HK-2 (cell line): ENCODE measurements around the gene GPN2.
"Not testable (repeated sequence)": the region's sequence is repeated elsewhere in the genome, so short reads cannot be mapped to it uniquely, and the experiment has no call there.

ENCODE experiments used
- DNase-seq: peaks from one replicate; pipeline ENCODE4 v3.0.0-alpha.2; 2018; ENCODE audit not compliant: unreplicated experiment

GPN2 gene

GRCh38 chr1:26857473-26858060 is 32.5 kb downstream of the GPN2 start:
- DNase-seq = no peak

- no peak for DNase-seq
These were observed 33.2 kb downstream of the GPN2 start for GRCh38 chr1:26856604-26857469.

GRCh38 chr1:26856181-26856580 is 33.9 kb downstream of the GPN2 start:
- DNase-seq = no peak

DNA sequence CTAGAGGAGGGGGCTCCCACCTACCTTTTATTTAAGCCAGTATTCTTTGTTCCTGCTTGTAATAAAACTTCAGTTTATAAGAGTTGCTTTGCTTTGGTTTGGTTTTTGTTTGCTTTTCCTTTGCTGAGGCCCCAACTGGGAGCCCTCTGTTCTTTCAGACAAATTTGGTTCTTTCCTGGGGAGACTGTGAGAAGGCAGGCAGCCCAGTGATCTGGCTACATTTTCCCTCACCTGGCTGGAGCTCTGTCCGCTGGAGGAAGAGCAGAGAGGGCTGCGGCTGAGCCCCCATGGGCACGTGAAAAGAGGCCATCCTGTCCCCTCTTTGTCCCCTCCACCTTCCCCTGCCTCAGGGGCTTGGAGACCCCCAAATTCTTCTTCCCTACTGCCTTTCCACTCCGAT is 34.4 kb downstream of the GPN2 start:
- no peak for DNase-seq

DNA sequence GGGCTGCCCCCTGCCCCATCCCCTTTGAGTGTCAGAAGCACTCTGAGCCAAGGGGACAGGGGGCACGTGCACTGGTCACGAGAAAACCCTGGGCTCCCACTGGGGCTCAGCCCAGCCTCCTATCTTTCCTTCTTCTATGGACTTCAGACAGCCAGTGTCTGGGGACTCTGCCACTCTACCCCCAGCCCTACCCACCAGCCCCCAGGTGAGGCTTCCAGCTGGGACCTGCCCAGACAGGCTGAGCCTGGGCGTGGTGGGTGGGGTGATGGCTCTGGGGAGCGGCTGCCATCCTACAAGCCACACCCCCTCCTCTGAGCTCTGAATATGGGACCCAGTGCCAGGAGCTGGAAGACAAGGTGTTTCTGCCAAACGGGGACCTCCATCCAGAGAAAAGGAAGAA is 35.2 kb downstream of the GPN2 start:
- DNase-seq = no peak

DNA sequence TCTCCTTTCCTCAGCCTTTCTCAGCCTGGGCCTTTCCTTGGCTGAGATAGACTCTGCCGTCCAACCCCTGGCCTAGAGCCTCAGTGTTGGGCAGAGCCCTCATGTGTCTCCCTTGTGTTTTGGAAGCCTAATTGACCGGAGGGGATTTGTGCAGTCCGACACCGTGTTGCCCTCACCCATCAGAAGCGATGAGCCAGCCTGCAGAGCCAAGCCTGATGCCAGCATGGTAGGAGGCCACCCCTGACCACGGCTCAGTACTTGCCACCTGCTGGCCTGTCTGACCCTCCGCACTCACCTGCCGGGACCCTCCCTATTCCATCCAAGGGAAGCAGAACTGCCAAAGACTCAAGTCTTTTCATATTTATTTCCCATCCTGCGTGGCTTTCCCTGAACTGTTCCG is 36.5 kb downstream of the GPN2 start:
- no peak for DNase-seq

DNA sequence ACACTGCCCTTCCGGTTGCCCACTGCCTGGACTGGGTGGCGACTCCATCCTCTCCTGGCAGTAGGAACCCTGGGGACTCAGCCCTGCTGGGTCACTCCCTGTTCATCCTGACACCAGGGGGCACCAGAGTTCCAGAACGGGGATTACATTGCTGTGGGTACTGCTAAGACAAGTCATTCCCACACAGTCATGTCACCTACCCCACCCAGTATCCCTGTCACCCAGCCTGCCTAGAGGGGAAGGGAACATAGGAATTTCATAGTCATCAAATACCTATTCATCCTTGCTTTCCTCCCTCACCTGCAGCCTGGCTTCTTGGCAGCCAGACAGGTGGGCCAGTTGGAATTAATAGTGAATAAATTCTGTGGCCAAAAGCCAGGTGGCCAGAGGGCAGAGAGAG is 36.9 kb downstream of the GPN2 start:
- DNase-seq = peak; percentile 93

GRCh38 chr1:26852701-26853100 is 37.4 kb downstream of the GPN2 start:
- no peak for DNase-seq

- no peak for DNase-seq
These were observed 38.9 kb downstream of the GPN2 start for GRCh38 chr1:26851106-26851684.

- DNase-seq = peak; percentile 88
These were observed 40.9 kb downstream of the GPN2 start for GRCh38 chr1:26848941-26849774.

DNA sequence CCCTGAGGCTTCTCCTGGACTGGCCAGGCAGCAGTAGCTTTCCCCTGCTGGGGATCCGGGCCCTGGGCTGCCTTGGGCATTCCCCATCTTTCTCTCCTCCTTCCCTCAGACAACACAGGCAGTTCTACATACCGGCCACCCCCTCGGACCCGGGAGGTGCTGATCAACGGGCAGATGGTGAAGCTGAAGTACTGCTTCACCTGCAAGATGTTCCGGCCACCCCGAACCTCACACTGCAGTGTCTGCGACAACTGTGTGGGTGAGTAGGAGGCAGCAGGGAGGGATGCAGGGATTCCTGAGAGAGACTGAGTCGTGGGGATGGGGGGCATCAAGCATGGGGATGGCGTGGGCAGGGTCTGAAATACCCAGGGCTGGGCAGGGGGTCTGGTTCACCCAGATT is 41.6 kb downstream of the GPN2 start:
- DNase-seq = no peak

DNA sequence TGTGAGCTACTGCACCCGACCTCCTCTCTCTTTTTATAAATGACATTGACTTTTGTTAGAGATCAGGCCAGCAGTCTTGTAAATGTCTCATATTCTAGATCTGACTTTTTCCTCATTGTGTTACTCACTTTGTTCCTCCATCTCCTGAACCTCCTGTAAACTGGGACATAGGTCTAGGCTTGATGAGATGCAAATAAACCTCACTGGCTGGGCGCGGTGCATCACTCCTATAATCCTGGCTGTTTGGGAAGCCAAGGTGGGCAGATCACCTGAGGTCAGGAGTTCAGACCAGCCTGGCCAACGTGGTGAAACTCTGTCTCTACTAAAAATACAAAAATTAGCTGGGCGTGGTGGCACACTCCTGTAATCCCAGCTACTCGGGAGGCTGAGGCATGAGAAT is 42.3 kb downstream of the GPN2 start:
- not testable (repeated sequence) for DNase-seq

DNA sequence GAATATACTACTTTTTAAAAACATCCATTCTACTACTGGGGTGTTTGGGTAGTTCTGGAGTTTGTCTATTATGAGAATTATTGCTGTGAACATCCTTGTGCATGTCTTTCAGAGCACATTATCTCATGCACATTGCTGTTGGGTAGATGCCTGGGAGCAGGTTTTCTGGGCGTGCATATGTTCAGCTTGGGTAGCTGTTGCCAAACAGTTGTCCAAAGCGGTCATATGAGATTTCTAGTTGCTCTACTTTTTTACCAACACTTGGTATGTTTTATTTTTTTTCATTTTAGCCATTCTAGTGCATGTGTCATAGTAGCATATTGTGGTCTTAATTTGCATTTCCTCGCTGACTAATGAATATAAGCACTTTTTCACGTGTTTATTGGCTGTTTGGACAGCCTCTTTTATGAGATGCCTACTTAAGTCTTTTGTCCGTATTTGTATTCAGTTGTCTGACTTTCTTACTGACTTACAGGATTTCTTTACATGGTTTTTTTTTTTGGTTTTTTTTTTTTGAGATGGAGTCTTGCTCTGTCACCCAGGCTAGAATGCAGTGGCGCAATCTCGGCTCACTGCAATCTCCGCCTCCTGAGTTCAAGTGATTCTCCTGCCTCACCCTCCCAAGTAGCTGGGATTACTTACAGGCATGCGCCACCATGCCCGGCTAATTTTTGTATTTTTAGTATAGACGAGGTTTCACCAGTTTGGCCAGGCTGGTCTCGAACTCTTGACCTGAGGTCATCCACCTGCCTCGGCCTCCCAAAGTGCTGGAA is 45.5 kb downstream of the GPN2 start:
- DNase-seq = no peak

GRCh38 chr1:26839779-26840178 is 50.3 kb downstream of the GPN2 start:
- DNase-seq = no peak

DNA sequence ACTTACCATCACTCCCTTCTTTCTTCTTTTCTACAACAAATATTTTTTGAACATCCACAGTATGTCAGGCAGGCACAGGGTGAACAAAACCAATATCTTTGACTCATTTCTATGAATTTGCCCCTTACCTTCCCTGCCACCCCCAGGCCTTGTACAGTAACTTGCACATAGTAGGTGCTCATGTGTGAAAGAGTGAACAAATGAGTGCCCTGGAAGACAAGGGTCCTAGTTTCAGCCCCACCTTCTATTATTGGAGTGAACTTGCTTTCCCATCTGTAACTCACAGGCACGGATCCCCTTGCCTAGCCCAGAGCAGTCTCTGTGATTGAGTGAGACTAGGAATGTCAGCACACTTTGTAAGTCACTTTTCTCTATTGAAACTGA is 50.8 kb downstream of the GPN2 start:
- no peak for DNase-seq

DNA sequence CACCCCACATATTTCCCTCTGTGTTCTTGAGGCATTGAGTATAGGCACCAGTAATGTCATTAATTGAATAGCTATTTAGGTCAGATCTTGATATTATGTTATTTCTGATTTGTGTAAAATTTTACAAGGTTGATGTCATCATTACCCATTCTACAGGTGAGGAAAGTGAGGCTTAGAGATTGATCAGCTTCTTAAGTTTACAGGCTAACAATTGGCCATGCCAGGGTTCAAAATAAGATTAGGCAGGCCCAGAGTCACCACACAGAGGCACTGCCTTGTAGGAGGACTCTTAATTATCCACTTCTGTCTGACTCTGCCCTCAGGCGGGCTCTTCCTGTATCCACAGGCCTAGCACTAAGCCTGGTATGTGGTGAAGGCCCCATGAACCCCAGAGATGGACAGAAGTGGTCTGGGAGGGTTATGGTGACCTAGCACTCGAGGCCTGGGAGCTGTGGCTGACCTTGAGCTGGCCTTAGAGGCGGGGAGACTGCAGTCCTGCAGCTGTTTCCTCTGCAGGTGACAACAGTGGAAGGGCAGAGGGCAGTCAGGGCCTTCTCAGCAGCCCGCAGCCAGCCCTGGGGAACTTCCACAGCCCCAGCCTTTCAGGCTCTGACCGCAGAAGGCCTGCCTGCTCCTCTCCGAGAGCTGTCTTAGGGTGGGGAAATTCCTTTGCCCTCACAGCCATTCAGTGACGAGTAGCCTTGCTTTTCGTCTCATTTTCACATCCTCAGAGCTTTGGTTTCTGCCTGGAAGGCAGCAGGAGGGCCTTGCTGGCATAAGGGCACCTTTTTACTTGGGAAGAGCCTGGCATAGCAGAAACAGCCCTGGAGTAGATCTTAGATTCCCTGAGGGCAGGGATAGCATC is 51.4 kb downstream of the GPN2 start:
- DNase-seq = no peak

DNA sequence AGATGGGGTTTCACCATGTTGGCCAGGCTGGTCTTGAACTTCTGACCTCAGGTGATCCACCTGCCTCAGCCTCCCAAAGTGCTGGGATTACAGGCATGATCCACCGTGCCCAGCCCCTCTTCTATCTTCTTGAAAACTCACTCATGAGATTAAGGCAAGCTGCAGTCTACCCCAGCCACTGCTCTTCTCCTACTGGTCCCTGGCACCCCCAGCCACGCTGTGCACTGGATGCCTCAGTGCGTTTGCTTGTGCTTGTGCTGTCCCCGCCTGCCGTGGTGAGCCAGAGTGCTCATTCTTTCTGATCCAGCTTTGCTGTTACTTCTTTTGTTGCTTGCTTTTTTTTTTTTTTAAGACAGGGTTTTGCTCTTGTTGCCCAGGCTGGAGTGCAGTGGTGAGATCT is 52.4 kb downstream of the GPN2 start:
- DNase-seq = not testable (repeated sequence)

DNA sequence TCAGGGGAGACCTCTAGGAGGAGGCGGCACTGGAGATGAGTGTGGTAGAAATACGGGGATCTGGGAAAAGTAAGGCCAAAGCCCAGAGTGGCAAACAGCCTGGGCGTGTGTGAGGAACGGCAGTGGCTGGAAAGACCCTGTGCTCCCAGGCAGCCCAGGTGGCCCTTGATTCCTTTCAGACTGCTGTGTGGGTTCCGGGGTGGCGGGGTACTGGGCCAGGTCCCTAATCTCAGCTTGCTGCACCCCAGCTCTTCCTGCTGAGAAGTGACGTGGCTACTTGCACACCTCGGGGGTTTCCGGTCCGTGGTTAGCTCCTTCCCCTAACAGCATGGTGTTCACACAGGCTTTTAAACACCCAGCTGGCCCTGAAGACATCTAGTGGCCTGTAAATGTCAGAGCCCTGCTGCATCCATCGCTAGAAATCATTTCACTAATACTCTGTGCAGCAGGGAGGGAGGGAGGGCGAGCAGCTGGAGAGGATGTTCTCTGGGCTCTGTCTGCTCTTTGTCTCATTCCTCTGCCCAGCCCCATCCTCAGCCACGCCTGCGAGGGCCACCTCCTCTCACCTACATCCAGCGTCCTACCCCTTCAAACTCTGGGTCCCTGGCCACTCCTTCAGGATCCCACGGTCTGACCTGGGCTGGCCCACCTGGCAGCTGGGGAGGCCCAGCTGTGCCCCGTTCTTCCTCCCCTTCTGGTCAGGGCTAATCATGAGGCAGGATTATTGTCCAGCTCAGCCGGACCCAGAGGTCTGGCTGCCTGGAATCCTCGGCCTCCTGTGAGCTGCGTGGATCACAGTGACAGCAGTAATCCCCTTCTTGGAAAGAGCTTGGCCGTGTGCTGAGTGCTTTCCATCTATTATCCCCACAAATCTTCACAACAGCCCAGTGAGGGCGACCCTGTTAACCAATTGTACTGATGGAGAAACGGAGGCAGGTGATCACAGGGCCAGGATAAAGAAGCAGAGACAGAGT is 56.4 kb downstream of the GPN2 start:
- no peak for DNase-seq

DNA sequence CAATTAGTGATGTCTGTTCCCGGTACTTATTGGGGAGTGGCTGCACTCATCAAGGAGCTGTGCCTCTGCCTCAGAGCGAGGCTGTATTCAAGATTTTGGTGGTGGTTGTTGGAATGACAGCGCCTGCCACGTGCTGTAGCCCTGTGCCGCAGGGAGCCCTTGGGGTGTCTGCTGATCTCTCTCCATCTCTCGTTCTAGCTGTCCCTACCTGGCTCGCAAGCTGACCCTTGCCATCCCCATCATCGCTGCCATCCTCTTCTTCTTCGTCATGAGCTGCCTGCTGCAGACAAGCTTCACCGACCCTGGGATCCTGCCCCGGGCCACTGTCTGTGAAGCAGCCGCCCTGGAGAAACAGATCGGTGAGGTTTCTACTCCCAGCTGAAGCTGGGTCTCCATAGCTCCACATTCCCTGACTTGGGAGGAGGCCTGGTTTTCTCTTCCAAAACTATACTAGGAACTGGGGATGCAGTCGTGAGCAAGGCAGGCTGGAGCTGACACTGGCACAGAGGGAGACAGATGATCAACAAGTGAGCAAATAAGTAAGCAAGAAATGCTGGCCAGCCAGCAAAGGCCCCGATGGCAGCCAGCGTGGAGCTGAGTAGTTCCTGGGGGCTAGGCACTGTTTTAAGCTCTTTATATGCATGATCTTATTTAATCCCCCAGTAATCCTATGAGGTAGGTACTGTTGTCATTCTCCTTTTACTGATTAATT is 57.7 kb downstream of the GPN2 start:
- no peak for DNase-seq
